ENCODE measurements around the gene SLC4A9.

Gene SLC4A9

DNA sequence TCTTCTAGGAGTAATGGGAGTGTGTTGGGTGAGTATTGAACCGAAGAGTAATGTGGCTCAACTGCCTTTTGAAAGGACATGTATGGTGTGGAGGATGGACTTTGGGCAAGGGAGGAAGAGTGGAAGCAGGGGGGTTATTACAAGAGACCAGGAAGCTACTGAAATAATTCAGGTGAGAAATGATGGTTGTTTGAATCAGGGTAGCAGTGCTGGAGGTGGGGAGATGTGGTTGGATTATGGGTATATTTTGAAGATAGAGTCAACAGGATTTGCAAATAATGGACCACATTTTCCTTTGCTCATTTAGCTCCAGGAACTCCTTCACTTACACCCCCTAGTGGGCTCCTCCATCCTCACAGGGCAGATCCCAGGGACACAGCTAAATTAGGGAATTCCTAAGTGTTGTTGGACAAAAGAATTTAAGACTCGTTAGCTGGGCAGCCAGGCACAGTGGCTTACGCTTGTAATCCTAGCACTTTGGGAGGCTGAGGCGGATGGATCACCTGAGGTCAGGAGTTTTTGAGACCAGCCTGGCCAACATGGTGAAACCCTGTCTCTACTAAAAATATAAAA, 1.2 kb upstream of the SLC4A9 start:
- DNase-seq (ENCODE audit: insufficient read length, low spot score) (peak; percentile 53), FAIRE-seq (no peak)

- DNase-seq (ENCODE audit: insufficient read length, low spot score) (no peak), FAIRE-seq (no peak)
These were observed 886 bp downstream of the SLC4A9 start for GRCh38 chr5:140360681-140361479.

DNA sequence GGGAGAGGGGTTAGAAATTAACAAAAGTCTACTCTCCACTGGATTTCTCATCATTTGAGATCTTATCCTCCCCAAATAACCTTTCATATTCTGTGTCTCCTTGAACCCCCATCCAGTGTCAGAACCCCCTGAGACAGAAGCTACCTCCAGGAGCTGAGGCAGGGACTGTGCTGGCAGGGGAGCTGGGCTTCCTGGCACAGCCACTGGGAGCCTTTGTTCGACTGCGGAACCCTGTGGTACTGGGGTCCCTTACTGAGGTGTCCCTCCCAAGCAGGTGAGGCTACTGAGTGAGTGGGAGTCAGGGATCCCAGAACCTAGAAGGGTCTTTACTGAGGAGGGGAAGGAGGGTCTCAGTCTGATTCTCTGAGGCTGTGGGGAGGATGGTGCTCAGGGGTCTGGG, 1.9 kb downstream of the SLC4A9 start:
- no peak for DNase-seq (ENCODE audit: insufficient read length, low spot score)
- FAIRE-seq: no peak

GRCh38 chr5:140362311-140362710, 2.3 kb downstream of the SLC4A9 start:
- no peak for DNase-seq (ENCODE audit: insufficient read length, low spot score)
- FAIRE-seq: no peak

DNA sequence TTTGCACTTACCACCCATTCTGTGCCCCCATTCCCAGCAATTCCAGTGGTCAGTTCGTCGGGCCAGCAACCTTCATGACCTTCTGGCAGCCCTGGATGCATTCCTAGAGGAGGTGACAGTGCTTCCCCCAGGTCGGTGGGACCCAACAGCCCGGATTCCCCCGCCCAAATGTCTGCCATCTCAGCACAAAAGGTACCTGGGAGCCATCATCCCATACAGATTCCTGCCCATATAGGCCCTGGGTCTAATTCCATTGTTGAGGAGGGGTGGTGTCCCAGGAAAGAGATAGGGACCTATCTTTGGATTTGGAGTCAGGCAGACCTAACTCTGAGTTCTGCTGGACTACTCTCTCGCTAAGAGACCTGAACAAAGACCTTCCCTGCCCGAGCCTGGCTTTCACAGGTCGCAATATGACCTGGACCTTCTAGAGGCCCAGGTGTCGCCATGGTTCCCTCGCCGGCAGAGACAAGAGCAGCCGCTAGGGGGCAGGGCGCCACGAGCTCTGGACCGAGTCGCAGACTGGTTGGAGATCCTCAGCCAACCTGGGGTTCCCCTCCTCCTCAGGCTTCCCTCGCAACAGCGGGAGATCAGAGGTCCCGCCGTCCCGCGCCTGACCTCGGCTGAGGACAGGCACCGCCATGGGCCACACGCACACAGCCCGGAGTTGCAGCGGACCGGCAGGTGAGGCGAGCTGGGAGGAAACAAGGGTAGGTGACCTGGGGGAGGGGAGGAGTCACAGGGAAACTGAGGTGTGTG, 3.1 kb downstream of the SLC4A9 start:
- DNase-seq (ENCODE audit: insufficient read length, low spot score): peak; percentile 54
- no peak for FAIRE-seq

DNA sequence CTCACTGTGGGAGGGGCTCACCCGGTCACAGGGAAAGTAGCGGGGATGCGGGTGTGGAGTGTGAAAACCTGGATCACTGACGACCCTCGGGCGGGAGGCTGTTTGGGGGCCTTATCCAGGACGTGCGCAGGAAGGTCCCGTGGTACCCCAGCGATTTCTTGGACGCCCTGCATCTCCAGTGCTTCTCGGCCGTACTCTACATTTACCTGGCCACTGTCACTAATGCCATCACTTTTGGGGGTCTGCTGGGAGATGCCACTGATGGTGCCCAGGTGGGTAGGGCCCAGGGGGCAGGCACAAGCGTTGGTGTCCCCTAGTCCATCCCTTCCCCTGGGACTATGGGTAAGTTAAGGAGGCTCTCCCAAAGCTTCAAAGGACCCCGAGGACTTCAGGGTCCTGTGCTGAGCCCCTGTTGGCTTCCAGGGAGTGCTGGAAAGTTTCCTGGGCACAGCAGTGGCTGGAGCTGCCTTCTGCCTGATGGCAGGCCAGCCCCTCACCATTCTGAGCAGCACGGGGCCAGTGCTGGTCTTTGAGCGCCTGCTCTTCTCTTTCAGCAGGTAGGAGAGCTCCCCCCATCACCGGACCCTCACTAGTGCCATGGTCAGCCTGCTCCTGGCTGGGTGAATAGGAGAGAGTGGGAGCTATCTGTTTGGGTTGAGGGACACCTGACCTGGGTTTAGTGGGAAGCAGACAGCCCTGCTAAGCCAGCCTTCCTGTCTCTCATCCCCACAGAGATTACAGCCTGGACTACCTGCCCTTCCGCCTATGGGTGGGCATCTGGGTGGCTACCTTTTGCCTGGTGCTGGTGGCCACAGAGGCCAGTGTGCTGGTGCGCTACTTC, 3.9 kb downstream of the SLC4A9 start:
- DNase-seq (ENCODE audit: insufficient read length, low spot score) (no peak), FAIRE-seq (no peak)

GRCh38 chr5:140364472-140364765, 4.4 kb downstream of the SLC4A9 start:
- no peak for DNase-seq (ENCODE audit: insufficient read length, low spot score)
- FAIRE-seq: no peak

- DNase-seq (ENCODE audit: insufficient read length, low spot score) (no peak), FAIRE-seq (no peak)
These were observed 5.3 kb downstream of the SLC4A9 start for GRCh38 chr5:140365282-140365681.

- FAIRE-seq (no peak), DNase-seq (ENCODE audit: insufficient read length, low spot score) (no peak)
These were observed 5.9 kb downstream of the SLC4A9 start for GRCh38 chr5:140365941-140366340.

DNA sequence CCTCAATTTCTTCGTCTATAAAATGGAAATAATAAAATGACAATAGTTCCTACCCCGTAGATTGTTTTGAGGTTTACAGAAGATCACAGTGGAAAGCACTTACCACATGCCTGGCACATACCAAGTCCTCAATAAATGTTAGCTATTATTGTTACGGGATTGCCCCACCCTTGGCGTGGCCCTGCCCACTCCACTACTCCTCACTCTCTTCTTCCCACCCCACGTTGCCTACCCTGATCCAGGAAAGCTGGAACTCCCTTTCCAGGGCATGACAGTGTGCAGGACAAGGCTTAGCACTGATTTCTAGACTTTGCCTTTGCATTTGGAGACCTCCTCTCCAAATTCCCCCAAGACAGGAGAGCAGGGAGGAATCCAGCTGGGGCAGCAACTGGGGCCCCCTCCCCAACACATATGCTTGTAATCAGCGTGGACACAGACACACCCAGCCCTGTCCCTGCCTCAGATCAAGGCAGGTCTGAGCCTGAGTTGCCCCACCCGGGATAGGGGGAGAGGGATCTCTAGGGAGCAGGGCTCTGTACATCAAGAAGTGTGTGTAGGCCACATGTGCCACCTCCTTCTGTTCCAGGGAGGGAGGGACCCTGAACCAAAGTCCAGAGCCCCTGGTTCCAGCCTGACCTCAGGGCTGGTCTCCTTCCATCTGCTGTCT, 6.7 kb downstream of the SLC4A9 start:
- no peak for FAIRE-seq
- no peak for DNase-seq (ENCODE audit: insufficient read length, low spot score)

GRCh38 chr5:140367256-140368013, 7.4 kb downstream of the SLC4A9 start:
- FAIRE-seq (no peak), DNase-seq (ENCODE audit: insufficient read length, low spot score) (no peak)

- no peak for FAIRE-seq
- no peak for DNase-seq (ENCODE audit: insufficient read length, low spot score)
These were observed 11.6 kb downstream of the SLC4A9 start for GRCh38 chr5:140371356-140372151.

DNA sequence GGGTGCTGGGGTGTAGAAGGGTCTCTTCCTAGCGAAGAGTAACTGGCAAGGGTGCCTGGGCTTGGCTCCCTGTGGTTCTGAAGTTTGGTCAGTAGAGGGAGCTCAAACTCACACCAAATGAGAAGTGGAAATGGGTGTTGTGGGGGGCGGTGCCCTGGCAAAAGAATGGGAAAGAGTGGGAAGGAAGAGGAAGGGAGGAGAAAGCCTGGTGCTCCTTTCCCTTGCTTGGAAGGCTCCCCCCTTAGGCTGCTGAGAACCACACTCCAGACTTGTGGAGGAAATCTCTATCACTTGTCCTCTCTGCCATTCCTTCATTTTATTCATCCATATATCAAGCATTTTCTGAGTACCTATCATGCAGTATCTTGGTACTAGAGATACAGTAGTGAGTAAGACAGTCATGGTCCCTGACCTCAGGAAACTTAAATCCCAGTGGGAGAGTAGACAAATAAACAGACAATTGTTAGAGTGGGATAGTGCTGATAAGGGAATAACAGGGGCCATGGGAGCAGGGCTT, 13.0 kb downstream of the SLC4A9 start:
- FAIRE-seq (peak; percentile 49), DNase-seq (ENCODE audit: insufficient read length, low spot score) (peak; percentile 72)

DNA sequence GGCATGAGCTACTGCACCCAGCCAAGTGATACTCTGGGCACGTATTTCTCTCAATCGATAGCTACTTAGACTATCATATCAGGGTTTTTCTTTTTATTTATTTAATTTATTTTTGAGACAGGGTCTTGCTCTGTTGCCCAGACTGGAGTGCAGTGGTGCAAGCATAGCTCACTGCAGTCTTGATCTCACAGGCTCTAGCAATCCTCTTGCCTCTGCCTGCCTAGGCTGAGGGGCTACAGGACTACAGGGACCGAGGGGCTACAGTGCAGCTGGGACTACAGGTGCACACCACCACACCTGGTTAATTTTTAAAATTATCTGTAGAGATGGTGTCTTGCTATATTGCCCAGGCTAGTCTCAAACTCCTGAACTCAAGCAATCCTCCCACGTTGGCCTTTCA, 21.4 kb downstream of the SLC4A9 start:
- DNase-seq (ENCODE audit: insufficient read length, low spot score) (no peak), FAIRE-seq (no peak)

GRCh38 chr5:140381972-140382371, 22.0 kb downstream of the SLC4A9 start:
- DNase-seq (ENCODE audit: insufficient read length, low spot score): no peak
- no peak for FAIRE-seq

GRCh38 chr5:140382866-140383265, 22.9 kb downstream of the SLC4A9 start:
- no peak for FAIRE-seq

GRCh38 chr5:140383300-140383699, 23.3 kb downstream of the SLC4A9 start:
- FAIRE-seq: no peak
- DNase-seq (ENCODE audit: insufficient read length, low spot score): no peak

More at GRCh38 chr5:140382866-140383265, 22.9 kb downstream of the SLC4A9 start:
- DNase-seq (ENCODE audit: insufficient read length, low spot score): no peak

DNA sequence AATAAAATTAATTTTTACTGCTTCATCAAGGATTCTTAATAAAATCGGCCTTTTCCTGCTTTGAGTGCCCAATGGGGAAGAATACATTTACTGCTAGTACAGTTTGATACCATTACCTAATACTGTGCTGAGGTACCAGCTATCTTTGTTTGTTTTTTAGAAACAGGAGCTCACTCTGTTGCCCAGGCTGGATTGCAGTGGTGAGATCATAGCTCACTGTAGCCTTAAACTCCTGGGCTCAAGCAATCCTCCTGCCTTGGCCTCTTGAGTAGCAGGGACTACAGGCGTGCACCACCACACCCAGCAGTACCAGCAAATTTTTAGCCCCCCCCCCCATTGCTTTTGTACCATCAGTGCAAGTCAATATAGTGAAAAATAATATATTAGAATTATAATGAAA, 28.1 kb downstream of the SLC4A9 start:
- DNase-seq (ENCODE audit: insufficient read length, low spot score): no peak
- no peak for FAIRE-seq

GRCh38 chr5:140391312-140391711, 31.3 kb downstream of the SLC4A9 start:
- FAIRE-seq: no peak
- DNase-seq (ENCODE audit: insufficient read length, low spot score): no peak

Measured in HTR-8/SVneo (cell line).